Natural killer cell (primary cell): ENCODE measurements around the gene CSNK2A1. TPM values are rescaled to one million over a fixed set of nuclear protein-coding genes. Genes with fewer than 3 reads are reported as not detected.

Experiments
- ATAC-seq, 3 donors: fragments of 150-1000 bp in 2 of 3; fragments of 200-7000 bp in 1 of 3; cut with Tn5 transposase; 1 replicate in 1 of 3; 2 replicates in 2 of 3; pipeline ENCODE4 v1.10.0; 2021; ENCODE audit warnings: mild to moderate bottlenecking in 2 of 3, moderate library complexity in 2 of 3
- DNase-seq, 2 donors: peaks; one replicate each; pipeline versions ENCODE4 v3.0.0 to v3.0.0-alpha.2; 2013 to 2021; ENCODE audit warnings: mixed read lengths in 1 of 2
- H3K27ac ChIP-seq: one replicate; pipeline ENCODE4 v1.5.1; 2013; ENCODE audit warnings: mild to moderate bottlenecking, low read length
- H3K27me3 ChIP-seq: one replicate; pipeline ENCODE4 v1.6.1; 2013; ENCODE audit warnings: low read length; ENCODE audit not compliant: control insufficient read depth, insufficient read depth
- H3K36me3 ChIP-seq: one replicate; pipeline ENCODE4 v1.6.1; 2013; ENCODE audit warnings: low read length; ENCODE audit not compliant: control insufficient read depth, insufficient read depth
- H3K4me1 ChIP-seq: one replicate; pipeline ENCODE4 v1.6.1; 2013; ENCODE audit warnings: low read length; ENCODE audit not compliant: control insufficient read depth, insufficient read depth
- H3K4me3 ChIP-seq: one replicate; pipeline ENCODE4 v1.5.1; 2013; ENCODE audit warnings: low read length
- H3K9me3 ChIP-seq: one replicate; pipeline ENCODE4 v1.6.1; 2013; ENCODE audit warnings: low read length; ENCODE audit not compliant: control insufficient read depth, insufficient read depth
- H3K27ac Mint-ChIP-seq, 2 donors: one replicate each; pipeline ENCODE4 v1.8.0; 2022; ENCODE audit warnings: mild to moderate bottlenecking in 2 of 2, mixed read lengths in 2 of 2, moderate library complexity in 1 of 2
- H3K27me3 Mint-ChIP-seq, 2 donors: one replicate each; pipeline ENCODE4 v1.8.0; 2022; ENCODE audit warnings: low read depth in 2 of 2, mixed read lengths in 2 of 2
- H3K36me3 Mint-ChIP-seq: one replicate; pipeline ENCODE4 v1.8.0; 2022; ENCODE audit warnings: mixed read lengths
- H3K4me1 Mint-ChIP-seq, 2 donors: one replicate each; pipeline ENCODE4 v1.8.0; 2022; ENCODE audit warnings: mixed read lengths in 2 of 2
- H3K4me3 Mint-ChIP-seq: one replicate; pipeline ENCODE4 v1.8.0; 2022; ENCODE audit warnings: mild to moderate bottlenecking, moderate library complexity, mixed read lengths
- H3K9me3 Mint-ChIP-seq, 2 donors: one replicate each; pipeline ENCODE4 v1.8.0; 2022; ENCODE audit warnings: mixed read lengths in 2 of 2
- CTCF ChIP-seq: fragments of 200-600 bp; IDR thresholded peaks from one replicate; pipeline ENCODE4 v1.8.0; 2022; ENCODE audit warnings: antibody characterized with exemption
- WGBS: methylation state at CpG from one replicate; pipeline ENCODE4 v1.1.7; 2013; ENCODE audit warnings: missing lambda C conversion rate; ENCODE audit not compliant: insufficient coverage; 5-methylcytosine and 5-hydroxymethylcytosine counted together
- intact Hi-C: fragments of 100-400 bp; cut with micrococcal nuclease; formaldehyde crosslinking; loops from one replicate; pipeline ENCODE4 v1.14.2; 2022
- total RNA-seq, 4 donors: library from RNA; stranded (reverse); fragments of 120-200 nt in 1 of 4; gene quantifications; one replicate each; pipeline versions ENCODE4 v1.2.3 to v1.2.4, GENCODE V29; 2013 to 2022

CSNK2A1 gene
- total RNA-seq, 3 donors from 2014 or later (not counting 1 experiment from before 2014, with no cell fraction given) = 88.8 to 92.6 (median 88.9) TPM

GRCh38 chr20:576156-576555 lies 32.6 kb upstream of the CSNK2A1 start:
- TF ChIP-seq CTCF = no peak
- no peaks in the 10 kb centered on the region for H3K4me1 ChIP-seq
- ATAC-seq = no peak
- H3K27me3 Mint-ChIP-seq = peaks cover 24 to 37% of the 10 kb centered on the region in 2 donors
- no peak overlapping the region for H3K27ac Mint-ChIP-seq
- H3K36me3 ChIP-seq = no peaks in the 10 kb centered on the region
- no peak overlapping the region for H3K4me3 ChIP-seq
- no peaks in the 10 kb centered on the region for H3K9me3 Mint-ChIP-seq
- intact Hi-C loops = no loop called here
- H3K27me3 ChIP-seq = no peaks in the 10 kb centered on the region
- 82% methylated on average over 3 of the region's 3 CpGs for WGBS
- DNase-seq = no peak
- no peak overlapping the region for H3K27ac ChIP-seq
- H3K4me3 Mint-ChIP-seq = no peak overlapping the region
- no peaks in the 10 kb centered on the region for H3K9me3 ChIP-seq
- no peaks in the 10 kb centered on the region for H3K4me1 Mint-ChIP-seq
- no peaks in the 10 kb centered on the region for H3K36me3 Mint-ChIP-seq

GRCh38 chr20:575230-575629 lies 31.6 kb upstream of the CSNK2A1 start:
- Histone ChIP-seq H3K4me1 (no peaks in the 10 kb centered on the region), H3K9me3 (no peaks in the 10 kb centered on the region), H3K27me3 (no peaks in the 10 kb centered on the region), H3K4me3 (no peak overlapping the region), H3K27ac (no peak overlapping the region), H3K36me3 (no peaks in the 10 kb centered on the region)
- H3K4me1 Mint-ChIP-seq = no peaks in the 10 kb centered on the region
- H3K4me3 Mint-ChIP-seq = no peak overlapping the region
- DNase-seq (no peak), ATAC-seq (no peak)
- H3K27ac Mint-ChIP-seq = no peak overlapping the region
- intact Hi-C loops = no loop called here
- 91% methylated on average over 2 of the region's 3 CpGs for WGBS
- H3K27me3 Mint-ChIP-seq = peaks cover 24 to 37% of the 10 kb centered on the region in 2 donors
- no peaks in the 10 kb centered on the region for H3K9me3 Mint-ChIP-seq
- H3K36me3 Mint-ChIP-seq = no peaks in the 10 kb centered on the region
- TF ChIP-seq CTCF = no peak

GRCh38 chr20:574297-574942 lies 30.8 kb upstream of the CSNK2A1 start:
- Histone ChIP-seq H3K27me3 (no peaks in the 10 kb centered on the region), H3K27ac (no peak overlapping the region), H3K36me3 (no peaks in the 10 kb centered on the region), H3K4me1 (no peaks in the 10 kb centered on the region), H3K9me3 (no peaks in the 10 kb centered on the region), H3K4me3 (no peak overlapping the region)
- Mint-ChIP-seq H3K27me3 (peaks cover 24 to 37% of the 10 kb centered on the region in 2 donors), H3K4me1 (no peaks in the 10 kb centered on the region), H3K27ac (no peak overlapping the region), H3K9me3 (no peaks in the 10 kb centered on the region), H3K4me3 (no peak overlapping the region), H3K36me3 (no peaks in the 10 kb centered on the region)
- no peak for TF ChIP-seq CTCF
- intact Hi-C loops = no loop called here
- 70% methylated on average over 15 of the region's 15 CpGs for WGBS
- DNase-seq (no peak), ATAC-seq (no peak)
